ENCODE data around the gene GFY.
"Not testable (repeated sequence)": the region's sequence is repeated elsewhere in the genome, so short reads cannot be mapped to it uniquely, and the experiment has no call there.

The GFY gene

GRCh38 chr19:49472936-49473335 is 47.7 kb downstream of the GFY start:
- DNase-seq = no peak

GRCh38 chr19:49473501-49473867 is 48.3 kb downstream of the GFY start:
- DNase-seq = not testable (repeated sequence)

GRCh38 chr19:49473868-49474541 is 48.8 kb downstream of the GFY start, which contains the start of gene FLT3LG:
Gene FLT3LG, plus strand, starts transcription at chr19:49474215. Its CDS starts 425 bp downstream, at chr19:49474640.
- DNase-seq = peak; percentile 95

- DNase-seq = no peak
Measured at GRCh38 chr19:49474542-49474924, 49.3 kb downstream of the GFY start.

- peak; percentile 25 for DNase-seq
Measured at GRCh38 chr19:49475191-49475917, 50.2 kb downstream of the GFY start.

GRCh38 chr19:49475995-49476880 is 51.0 kb downstream of the GFY start:
- peak; percentile 88 for DNase-seq
